Endothelial cell of umbilical vein (primary cell): Measurements from ENCODE around the gene LGALS13. TPM values are rescaled to one million over a fixed set of nuclear protein-coding genes. Genes with fewer than 3 reads are reported as not detected.

Experiments
- Bru-seq: library from RNA; stranded (reverse); fragments of 400-500 nt; gene quantifications from one replicate; lab custom pipeline; 2021; lab: Mats Ljungman, UMichigan
- BruChase-seq, 2 experiments: library from RNA; stranded (reverse); fragments of 400-500 nt; gene quantifications; one replicate each; lab custom pipeline; 2021; lab: Mats Ljungman, UMichigan
- BruUV-seq: library from RNA; stranded (reverse); fragments of 400-500 nt; replicated peaks from 2 replicates; lab custom pipeline; 2021; lab: Mats Ljungman, UMichigan
- CTCF ChIA-PET: fragments of 300-600, 350-600 bp; sonication (Branson Sonifier 250); formaldehyde crosslinking; loops from one replicate; lab custom pipeline; 2021; ENCODE audit warnings: antibody characterized with exemption, inconsistent platforms; lab: Charles Lee
- POLR2A ChIA-PET: fragments of 300-600, 350-600 bp; sonication (Branson Sonifier 250); formaldehyde crosslinking; loops from one replicate; lab custom pipeline; 2021; ENCODE audit warnings: antibody characterized with exemption, inconsistent platforms; lab: Charles Lee
- DNase-seq: peaks from one replicate; pipeline ENCODE4 v3.0.0-alpha.2; 2011; ENCODE audit warnings: low read depth, low spot score
- FAIRE-seq: peaks from 2 replicates; lab custom pipeline; 2011; peaks lifted over from hg19 to GRCh38; lab: Jason Lieb, UNC
- H2AFZ ChIP-seq: 2 replicates; pipeline ENCODE4 v1.6.0; 2012; ENCODE audit warnings: low read depth, low read length, control low read depth, inconsistent platforms
- H3K27ac ChIP-seq: 2 replicates; pipeline ENCODE4 v1.5.1; 2011; ENCODE audit warnings: low read depth, mild to moderate bottlenecking, control low read depth, low read length, moderate library complexity; ENCODE audit not compliant: insufficient read depth
- H3K27me3 ChIP-seq, 2 experiments: 2 replicates each; pipeline versions ENCODE4 v1.6.0 to v1.6.1; 2011; ENCODE audit warnings: low read length in 2 of 2, mixed read lengths in 1 of 2; ENCODE audit not compliant: control insufficient read depth in 2 of 2, insufficient read depth in 2 of 2
- H3K36me3 ChIP-seq, 2 experiments: 2 replicates in 1 of 2; 3 replicates in 1 of 2; pipeline ENCODE4 v1.5.1; 2011; ENCODE audit warnings: low read length in 2 of 2, mild to moderate bottlenecking in 1 of 2, moderate library complexity in 1 of 2; ENCODE audit not compliant: control insufficient read depth in 2 of 2, insufficient read depth in 2 of 2; ENCODE audit errors: extremely low read depth in 1 of 2
- H3K4me1 ChIP-seq: 3 replicates; pipeline ENCODE4 v1.5.1; 2011; ENCODE audit warnings: mild to moderate bottlenecking, low read length; ENCODE audit not compliant: control insufficient read depth, insufficient read depth; ENCODE audit errors: extremely low read depth
- H3K4me2 ChIP-seq: 2 replicates; pipeline ENCODE4 v1.6.1; 2011; ENCODE audit warnings: low read length, control low read depth, mixed read lengths; ENCODE audit not compliant: insufficient read depth
- H3K4me3 ChIP-seq, 3 experiments: fragments of 200-600 bp in 1 of 3; sonication (generic), shearing (Covaris generic) in 1 of 3; replicated peaks in 1 of 3; 2 replicates each; pipeline ENCODE4 v1.5.1; 2011 to 2016; ENCODE audit warnings: control low read depth in 3 of 3, low read length in 3 of 3, mild to moderate bottlenecking in 2 of 3, inconsistent platforms in 1 of 3, low read depth in 1 of 3, moderate library complexity in 1 of 3; ENCODE audit not compliant: insufficient read depth in 1 of 3
- H3K79me2 ChIP-seq: 2 replicates; pipeline ENCODE4 v1.6.0; 2012; ENCODE audit warnings: low read length, inconsistent platforms; ENCODE audit not compliant: control insufficient read depth, insufficient read depth
- H3K9ac ChIP-seq: replicated peaks from 2 replicates; pipeline ENCODE3; 2011; ENCODE audit warnings: low read length, control low read depth; ENCODE audit not compliant: insufficient read depth; ENCODE audit errors: extremely low read depth
- H3K9me1 ChIP-seq: replicated peaks from 3 replicates; pipeline ENCODE4 v1.6.0; 2011; ENCODE audit warnings: mild to moderate bottlenecking, low read length; ENCODE audit not compliant: control insufficient read depth, insufficient read depth; ENCODE audit errors: extremely low read depth
- H3K9me3 ChIP-seq: replicated peaks from 2 replicates; pipeline ENCODE4 v1.5.1; 2012; ENCODE audit warnings: low read length, inconsistent platforms; ENCODE audit not compliant: control insufficient read depth, insufficient read depth
- H4K20me1 ChIP-seq: replicated peaks from 2 replicates; pipeline ENCODE3; 2011; ENCODE audit warnings: mild to moderate bottlenecking, low read length; ENCODE audit not compliant: control insufficient read depth, insufficient read depth; ENCODE audit errors: extremely low read depth
- CTCF ChIP-seq, 2 donors: IDR thresholded peaks; 1 replicate in 1 of 2; 2 replicates in 1 of 2; pipeline ENCODE4 v1.5.1; 2011; ENCODE audit warnings: low read length in 2 of 2, mild to moderate bottlenecking in 2 of 2, moderate library complexity in 2 of 2, control low read depth in 1 of 2, inconsistent platforms in 1 of 2, low read depth in 1 of 2; ENCODE audit not compliant: insufficient read depth in 1 of 2; ENCODE audit errors: extremely low read depth in 1 of 2
- EZH2 ChIP-seq: IDR thresholded peaks from 2 replicates; pipeline ENCODE4 v1.6.1; 2012; ENCODE audit warnings: borderline replicate concordance, low read depth, mild to moderate bottlenecking, moderate library complexity, low read length, inconsistent platforms; ENCODE audit not compliant: severe bottlenecking
- FOS ChIP-seq: IDR thresholded peaks from 2 replicates; pipeline ENCODE4 v1.6.1; 2011; ENCODE audit warnings: mild to moderate bottlenecking, low read length, moderate library complexity, borderline replicate concordance; ENCODE audit not compliant: insufficient read depth
- GATA2 ChIP-seq: IDR thresholded peaks from 2 replicates; pipeline ENCODE4 v1.7.0; 2011; ENCODE audit warnings: low read depth, mild to moderate bottlenecking, moderate library complexity, mixed read lengths, low read length; ENCODE audit not compliant: insufficient read length, insufficient read depth
- JUN ChIP-seq: IDR thresholded peaks from 2 replicates; pipeline ENCODE4 v1.6.1; 2011; ENCODE audit warnings: borderline replicate concordance, low read depth; ENCODE audit not compliant: insufficient read length, insufficient read depth
- MAX ChIP-seq: IDR thresholded peaks from 2 replicates; pipeline ENCODE4 v1.6.1; 2011; ENCODE audit not compliant: insufficient read depth, insufficient read length
- MYC ChIP-seq: IDR thresholded peaks from one replicate; pipeline ENCODE4 v1.6.1; 2011; ENCODE audit warnings: mild to moderate bottlenecking, low read depth, low read length
- POLR2A ChIP-seq: IDR thresholded peaks from 2 replicates; pipeline ENCODE4 v1.6.1; 2012; ENCODE audit warnings: low read depth, mild to moderate bottlenecking, control low read depth, low read length
- POLR2AphosphoS5 ChIP-seq: IDR thresholded peaks from 2 replicates; pipeline ENCODE4 v1.6.1; 2012; ENCODE audit warnings: low read depth, mild to moderate bottlenecking, control low read depth, low read length, moderate library complexity; ENCODE audit not compliant: insufficient read depth
- dilution Hi-C: fragments of 300-500 bp; cut with MboI; formaldehyde crosslinking; loops from one replicate; pipeline ENCODE4 v1.15.0; 2019; ENCODE audit warnings: low sequenced_read_pairs; ENCODE audit not compliant: extremely low pct_ligation_motif_present
- intact Hi-C: fragments of 100-400 bp; cut with micrococcal nuclease; formaldehyde crosslinking; loops from one replicate; pipeline ENCODE4 v1.10.0; 2022
- long read RNA-seq: library from polyadenylated mRNA; stranded (forward); transcript quantifications from one replicate; pipeline ENCODE4 v2.0.0, GENCODE V29; 2021
- polyA minus RNA-seq, 3 experiments: library from RNA; depleted of rRNA, polyadenylated mRNA; stranded (reverse); fragments of >200 nt; gene quantifications; 1 replicate in 1 of 3; 2 replicates in 2 of 3; pipeline ENCODE4 v1.2.3, GENCODE V29; 2011
- polyA plus RNA-seq, 4 experiments: library from polyadenylated mRNA; depleted of rRNA in 3 of 4; stranded (reverse) in 3 of 4; unstranded in 1 of 4; fragments of >200 nt; gene quantifications; 2 replicates each; pipeline versions ENCODE4 v1.2.1 to v1.2.3, GENCODE V29; 2011 to 2012; ENCODE audit warnings: missing spikeins in 1 of 4
- total RNA-seq: library from RNA; stranded (reverse); gene quantifications from 2 replicates; pipeline ENCODE4 v1.2.3, GENCODE V29; 2021

LGALS13 gene
- total RNA-seq, result not detected in 2 replicates
- not detected in 2 replicates for polyA plus RNA-seq
- not detected in 2 replicates for polyA plus RNA-seq (2011; cell fraction: cytosol; rRNA removed)
- polyA plus RNA-seq (2011; cell fraction: nucleus; rRNA removed), result not detected in 2 replicates
- polyA plus RNA-seq (2012), result not detected in 2 replicates
- polyA minus RNA-seq, result not detected in 2 replicates
- polyA minus RNA-seq (2011; cell fraction: cytosol; rRNA and poly(A)+ RNA removed), result not detected
- not detected in 2 replicates for polyA minus RNA-seq (2011; cell fraction: nucleus; rRNA and poly(A)+ RNA removed)
- not detected for Bru-seq, nascent RNA
- BruChase-seq, experiment 1, labeled RNA remaining after a 6-hour chase, result not detected
- not detected for BruChase-seq, experiment 2, labeled RNA remaining after a 2-hour chase
- long read RNA-seq, result 0 reads

GRCh38 chr19:39602224-39602623 is at the start of gene LGALS13:
LGALS13 (plus strand) TSS chr19:39602524; CDS start chr19:39602569, 45 bp downstream.
- no peak within 1 kb of the TSS for H3K4me3 ChIP-seq
- no peaks in the 10 kb centered on the region for H4K20me1 ChIP-seq
- no peaks in the 10 kb centered on the region for H3K9me1 ChIP-seq
- CTCF ChIA-PET, result no interaction called here
- BruUV-seq, result no TSS peak
- FAIRE-seq (no peak), DNase-seq (no peak)
- H3K36me3 ChIP-seq, result no peaks in the 10 kb centered on the region
- no peaks in the 10 kb centered on the region for H3K27me3 ChIP-seq
- H3K4me1 ChIP-seq, result no peaks in the 10 kb centered on the region
- TF ChIP-seq EZH2 (no peak), POLR2A (no peak), JUN (no peak), MAX (no peak)
- no peaks in the 10 kb centered on the region for H3K9me3 ChIP-seq
- intact Hi-C loops (no loop called here), dilution Hi-C loops (no loop called here)
- H2AFZ ChIP-seq, result no peak within 1 kb of the TSS
- POLR2A ChIA-PET, result no interaction called here
- H3K79me2 ChIP-seq, result no peaks in the 10 kb centered on the region
- no peak within 1 kb of the TSS for H3K4me2 ChIP-seq
- H3K27ac ChIP-seq, result no peak within 1 kb of the TSS
- no peak within 1 kb of the TSS for H3K9ac ChIP-seq

GRCh38 chr19:39553082-39553652 is 49.2 kb upstream of the LGALS13 start:
- no peak overlapping the region for H3K4me3 ChIP-seq
- H3K9me3 ChIP-seq, result no peaks in the 10 kb centered on the region
- no peak for DNase-seq
- H3K27me3 ChIP-seq, result peaks cover 4 to 5% of the 10 kb centered on the region in 2 experiments
- dilution Hi-C loops, result no loop called here
- no peak overlapping the region for H3K27ac ChIP-seq
- no TSS peak for BruUV-seq
- TF ChIP-seq POLR2A (no peak), POLR2AphosphoS5 (no peak), MAX (no peak), FOS (no peak), EZH2 (no peak), GATA2 (no peak), JUN (no peak), CTCF (IDR thresholded peaks at IDR 0.05; ENCODE audit: extremely low read depth in 1 of 2, insufficient read depth in 1 of 2, low read depth in 1 of 2, low read length in 2 of 2) (no peak), MYC (no peak)
- H3K4me1 ChIP-seq, result no peaks in the 10 kb centered on the region
- H3K9me1 ChIP-seq, result no peaks in the 10 kb centered on the region
- H3K79me2 ChIP-seq, result no peaks in the 10 kb centered on the region
- intact Hi-C loops, result no loop called here
- CTCF ChIA-PET, result interaction anchor here (1.5 to 2.2 kb wide), 3 partner anchors 118 to 289 kb away, joined by 3 to 17 read pairs (median 6); no protein-coding TSS in a partner anchor
- H2AFZ ChIP-seq, result no peak overlapping the region
- no peak overlapping the region for H3K4me2 ChIP-seq
- POLR2A ChIA-PET, result no interaction called here
- FAIRE-seq, result no peak
- no peak overlapping the region for H3K9ac ChIP-seq
- no peaks in the 10 kb centered on the region for H3K36me3 ChIP-seq
- H4K20me1 ChIP-seq, result no peaks in the 10 kb centered on the region
